Hair follicular keratinocyte (primary cell): ENCODE results near the gene USP14. TPM values are rescaled to one million over a fixed set of nuclear protein-coding genes. Genes with fewer than 3 reads are reported as not detected.

Experiments used
- total RNA-seq: library from RNA; depleted of rRNA; stranded (reverse); fragments of >200 nt; gene quantifications from 2 replicates; pipeline ENCODE4 v1.2.3, GENCODE V29; 2015

Gene USP14
- total RNA-seq = 20.1 and 21.9 TPM in 2 replicates

GRCh38 chr18:158128-159036 is at the start of gene USP14:
TSS of gene USP14 (plus strand) at chr18:158557. CDS start at chr18:158699, 142 bp downstream.

Other genes starting within 250 kb of the USP14 start
- gene TUBB8B, start 108.9 kb upstream of the USP14 start, total RNA-seq = 0.55 TPM in 1 of 2 replicates, not detected in the other
- 21.0 and 34.4 TPM in 2 replicates for gene THOC1, start 109.5 kb downstream of the USP14 start, total RNA-seq